Kidney epithelial cell (primary cell): ENCODE measurements around the gene DPP6. TPM values are rescaled to one million over a fixed set of nuclear protein-coding genes. Genes with fewer than 3 reads are reported as not detected.
"Not testable (repeated sequence)": the region's sequence is repeated elsewhere in the genome, so short reads cannot be mapped to it uniquely, and the experiment has no call there.

Experiments
- DNase-seq: peaks from one replicate; pipeline ENCODE4 v3.0.0-alpha.2; 2010; ENCODE audit warnings: low read depth
- H3K27me3 ChIP-seq: 2 replicates; pipeline ENCODE4 v1.6.0; 2011; ENCODE audit warnings: low read length; ENCODE audit not compliant: control insufficient read depth, insufficient read depth
- H3K36me3 ChIP-seq: 2 replicates; pipeline ENCODE4 v1.5.1; 2011; ENCODE audit warnings: low read length; ENCODE audit not compliant: control insufficient read depth, insufficient read depth
- H3K4me3 ChIP-seq: 2 replicates; pipeline ENCODE4 v1.5.1; 2011; ENCODE audit warnings: low read depth, mild to moderate bottlenecking, control low read depth, low read length
- CTCF ChIP-seq: IDR thresholded peaks from 2 replicates; pipeline ENCODE4 v1.5.1; 2011; ENCODE audit warnings: mild to moderate bottlenecking, moderate library complexity, low read length, control low read depth, inconsistent platforms; ENCODE audit not compliant: insufficient read depth, poor library complexity, severe bottlenecking
- total RNA-seq: library from RNA; depleted of rRNA; stranded (reverse); fragments of >200 nt; gene quantifications from 2 replicates; pipeline ENCODE4 v1.2.3, GENCODE V29; 2015

DPP6 gene
- total RNA-seq, 1 donor from 2014 or later: 0.84 TPM

DNA sequence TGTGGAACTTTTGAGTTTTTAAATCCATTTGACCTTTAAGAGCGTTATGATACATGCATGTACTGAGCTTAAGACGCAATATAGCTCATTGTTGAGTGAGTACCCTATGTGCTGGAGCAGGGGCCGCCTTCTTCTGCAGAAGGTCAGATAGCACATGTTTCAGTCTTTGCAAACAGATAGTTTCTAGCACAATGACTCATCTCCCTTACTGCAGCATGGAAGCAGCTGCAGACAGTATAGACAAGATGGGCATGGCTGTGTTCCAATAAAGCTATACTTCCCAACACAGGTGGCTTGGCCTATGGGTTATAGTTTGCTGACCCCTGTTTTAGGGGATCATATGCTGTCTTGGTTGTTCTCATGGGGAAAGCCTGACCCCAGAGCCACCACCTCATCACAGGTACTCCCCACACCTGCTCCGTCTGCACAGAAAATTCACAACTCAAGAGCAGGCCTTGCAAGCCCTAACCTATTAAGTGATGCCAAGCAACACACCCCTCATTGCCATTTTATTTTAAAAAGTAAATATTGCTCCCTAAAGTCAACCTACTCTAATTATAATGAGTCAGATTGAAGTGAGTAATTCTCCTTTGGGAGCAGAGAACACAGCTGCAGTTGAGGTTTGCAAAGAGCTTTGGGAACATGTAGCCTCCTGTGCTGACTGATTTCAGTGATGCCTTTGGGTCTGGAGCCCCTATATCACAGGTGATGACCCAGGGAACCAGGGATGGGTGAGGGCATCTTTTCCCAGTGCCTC lies 620.6 kb downstream of the DPP6 start:
- H3K36me3 ChIP-seq: no peaks in the 10 kb centered on the region
- no peak for TF ChIP-seq CTCF
- DNase-seq: no peak
- H3K27me3 ChIP-seq: no peaks in the 10 kb centered on the region
- H3K4me3 ChIP-seq: no peak overlapping the region

DNA sequence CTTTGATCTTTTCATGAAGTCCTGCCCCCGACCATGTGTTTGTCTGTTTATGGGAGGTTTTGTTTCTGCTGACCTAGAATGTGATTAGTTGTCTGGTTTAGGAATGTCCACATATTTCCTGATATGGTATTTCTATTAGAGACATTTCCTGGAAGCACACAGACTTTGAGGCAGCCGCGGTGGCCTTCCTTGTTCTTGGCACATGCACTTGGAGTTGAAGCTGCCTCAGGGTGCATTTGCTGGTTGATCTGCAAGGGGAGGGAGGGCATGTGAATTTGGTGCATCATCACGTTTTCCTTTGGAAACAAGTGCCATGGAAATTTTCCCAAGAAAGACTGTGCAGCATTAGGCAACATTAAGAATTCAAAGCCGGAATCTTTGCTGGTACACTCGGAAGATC lies 622.0 kb downstream of the DPP6 start:
- TF ChIP-seq CTCF: no peak
- H3K4me3 ChIP-seq: no peak overlapping the region
- no peaks in the 10 kb centered on the region for H3K36me3 ChIP-seq
- H3K27me3 ChIP-seq: no peaks in the 10 kb centered on the region
- DNase-seq: no peak

GRCh38 chr7:154675560-154675959 lies 623.4 kb downstream of the DPP6 start:
- H3K36me3 ChIP-seq: no peaks in the 10 kb centered on the region
- TF ChIP-seq CTCF: no peak
- no peaks in the 10 kb centered on the region for H3K27me3 ChIP-seq
- H3K4me3 ChIP-seq: no peak overlapping the region
- no peak for DNase-seq

DNA sequence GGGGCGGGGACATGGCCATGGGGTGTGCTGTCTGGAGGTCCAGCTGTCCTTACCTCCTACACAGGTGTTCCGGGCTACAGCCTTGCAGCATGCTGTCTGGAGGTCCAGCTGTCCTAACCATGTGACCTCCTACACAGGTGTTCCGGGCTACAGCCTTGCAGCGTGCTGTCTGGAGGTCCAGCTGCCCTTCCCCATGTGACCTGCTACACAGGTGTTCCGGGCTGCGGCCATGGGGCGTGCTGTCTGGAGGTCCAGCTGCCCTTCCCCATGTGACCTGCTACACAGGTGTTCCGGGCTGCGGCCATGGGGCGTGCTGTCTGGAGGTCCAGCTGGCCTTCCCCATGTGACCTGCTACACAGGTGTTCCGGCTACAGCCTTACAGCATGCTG lies 623.8 kb downstream of the DPP6 start:
- not testable (repeated sequence) for H3K36me3 ChIP-seq, H3K4me3 ChIP-seq, H3K27me3 ChIP-seq, DNase-seq

- Histone ChIP-seq H3K27me3 (no peaks in the 10 kb centered on the region), H3K4me3 (no peak overlapping the region), H3K36me3 (no peaks in the 10 kb centered on the region)
- DNase-seq: no peak
- TF ChIP-seq CTCF: no peak
These were observed 624.4 kb downstream of the DPP6 start for GRCh38 chr7:154676422-154677073.

DNA sequence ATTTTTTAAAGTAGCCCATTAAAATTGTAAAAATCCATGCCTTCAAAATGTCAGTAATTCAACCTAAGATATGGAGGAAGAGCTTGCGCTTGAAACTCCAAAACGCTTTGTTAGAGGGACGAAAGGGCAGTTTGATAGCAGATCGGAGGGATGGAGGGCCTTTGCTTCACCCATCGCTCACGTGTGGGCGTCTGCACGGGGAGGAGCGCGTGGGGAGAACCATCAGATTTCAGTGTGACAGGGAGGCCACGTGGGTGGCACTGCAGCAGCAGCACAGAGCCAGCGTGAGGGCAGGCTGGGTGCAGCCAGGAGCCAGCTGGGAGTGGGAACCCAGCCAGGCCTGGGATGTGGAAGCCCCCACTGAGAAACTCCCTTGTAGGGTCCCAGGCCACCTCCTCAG lies 625.3 kb downstream of the DPP6 start:
- H3K4me3 ChIP-seq: no peak overlapping the region
- no peaks in the 10 kb centered on the region for H3K36me3 ChIP-seq
- DNase-seq: no peak
- no peak for TF ChIP-seq CTCF
- H3K27me3 ChIP-seq: no peaks in the 10 kb centered on the region

GRCh38 chr7:154678001-154678550 lies 625.9 kb downstream of the DPP6 start:
- DNase-seq, H3K27me3 ChIP-seq, H3K36me3 ChIP-seq, H3K4me3 ChIP-seq: not testable (repeated sequence)
